ENCODE measurements around the gene C9orf72.

DNA sequence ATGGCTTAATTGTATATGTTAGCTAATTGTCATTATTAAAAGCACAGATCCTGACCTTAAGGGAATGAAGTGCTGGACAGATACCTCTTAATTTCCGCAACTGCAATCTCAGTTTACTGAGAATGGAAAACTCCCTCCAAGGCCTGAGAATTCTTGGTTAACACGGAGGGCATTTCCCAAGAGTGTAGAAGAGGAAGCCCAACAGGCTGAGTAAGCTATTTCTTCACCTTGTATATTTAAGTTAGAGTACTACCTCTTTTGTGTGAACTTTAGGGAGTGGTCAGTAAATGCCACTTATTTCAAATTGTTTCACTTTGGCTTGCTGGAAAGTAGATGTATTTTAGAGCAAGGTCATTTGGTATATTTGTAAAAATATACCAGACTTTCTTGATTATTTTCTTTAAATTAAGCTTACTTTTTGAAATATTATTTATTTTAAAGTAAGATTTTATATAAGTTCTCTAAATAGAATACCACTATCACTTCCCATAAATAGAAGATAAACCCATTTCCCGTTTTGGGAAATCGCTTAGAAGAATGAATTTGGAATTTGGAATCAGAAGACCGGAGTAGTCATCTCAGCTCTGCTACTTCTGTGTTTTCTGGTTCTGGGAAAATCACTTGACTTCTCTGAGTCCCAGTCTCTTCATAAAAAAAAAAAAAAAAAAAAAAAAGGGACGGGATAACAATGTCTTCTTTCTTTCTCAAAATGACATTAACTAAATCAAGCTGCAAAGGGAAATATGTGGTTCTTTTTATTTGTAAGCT lies 26.0 kb upstream of the C9orf72 start:
- no peak for TF ChIP-seq CTCF (IDR thresholded peaks at IDR 0.05)
- no peak for TF ChIP-seq POLR2A (IDR thresholded peaks at IDR 0.05)
